DOHH2 (cell line): ENCODE data around the gene SIRT2.

ENCODE experiments used
- H3F3A ChIP-seq: fragments of 200-600 bp; sonication (generic), shearing (Covaris generic); 2 replicates; pipeline ENCODE4 v1.6.0; 2016; ENCODE audit warnings: antibody characterized with exemption, mild to moderate bottlenecking; ENCODE audit not compliant: control insufficient read depth, insufficient read depth
- H3K27ac ChIP-seq: fragments of 200-600 bp; sonication (generic); 2 replicates; pipeline ENCODE4 v1.5.1; 2014; ENCODE audit warnings: low read depth, mild to moderate bottlenecking, low read length, moderate library complexity
- H3K27me3 ChIP-seq: fragments of 200-600 bp; sonication (generic); 2 replicates; pipeline ENCODE4 v1.6.1; 2014; ENCODE audit warnings: mild to moderate bottlenecking, low read length, mixed read lengths; ENCODE audit not compliant: control insufficient read depth
- H3K36me3 ChIP-seq: fragments of 200-600 bp; sonication (generic); 2 replicates; pipeline ENCODE4 v1.6.1; 2014; ENCODE audit warnings: mild to moderate bottlenecking, low read length, moderate library complexity, mixed read lengths; ENCODE audit not compliant: control insufficient read depth
- H3K4me1 ChIP-seq: fragments of 200-600 bp; sonication (generic); 2 replicates; pipeline ENCODE4 v1.6.1; 2014; ENCODE audit warnings: mild to moderate bottlenecking, low read length, mixed read lengths; ENCODE audit not compliant: control insufficient read depth
- H3K4me2 ChIP-seq: fragments of 200-600 bp; sonication (generic); 2 replicates; pipeline ENCODE4 v1.6.0; 2014; ENCODE audit warnings: mild to moderate bottlenecking, low read length, moderate library complexity
- H3K4me3 ChIP-seq: fragments of 200-600 bp; sonication (generic); 2 replicates; pipeline ENCODE4 v1.5.1; 2014; ENCODE audit warnings: mild to moderate bottlenecking, low read length, mixed read lengths
- H3K79me2 ChIP-seq: fragments of 200-600 bp; sonication (generic); 2 replicates; pipeline ENCODE4 v1.6.1; 2014; ENCODE audit warnings: mild to moderate bottlenecking, low read length, mixed read lengths; ENCODE audit not compliant: control insufficient read depth
- H3K9me2 ChIP-seq: fragments of 200-600 bp; sonication (generic); replicated peaks from 2 replicates; pipeline ENCODE4 v1.6.1; 2014; ENCODE audit warnings: mild to moderate bottlenecking, low read length, mixed read lengths; ENCODE audit not compliant: control insufficient read depth
- H3K9me3 ChIP-seq: fragments of 200-600 bp; sonication (generic); 2 replicates; pipeline ENCODE4 v1.6.1; 2014; ENCODE audit warnings: antibody characterized with exemption, low read length, mixed read lengths; ENCODE audit not compliant: control insufficient read depth, insufficient read depth
- H4K20me1 ChIP-seq: fragments of 200-600 bp; sonication (generic); 2 replicates; pipeline ENCODE4 v1.6.0; 2014; ENCODE audit warnings: low read depth, mild to moderate bottlenecking, antibody characterized with exemption, low read length, moderate library complexity; ENCODE audit not compliant: control insufficient read depth, insufficient read depth
- EZH2phosphoT487 ChIP-seq: fragments of 200-600 bp; sonication (generic); IDR thresholded peaks from 2 replicates; pipeline ENCODE4 v1.6.1; 2017; ENCODE audit warnings: borderline replicate concordance, mild to moderate bottlenecking, antibody characterized with exemption, low read length, moderate library complexity, mixed read lengths
- TF ChIP-seq, protein P1 (sequence below): fragments of 200-600 bp; sonication (generic); IDR thresholded peaks from one replicate; pipeline ENCODE4 v1.5.1; 2014; ENCODE audit warnings: antibody characterized with exemption, mild to moderate bottlenecking, low read depth, low read length; ENCODE audit not compliant: poor library complexity, severe bottlenecking

Gene SIRT2

DNA sequence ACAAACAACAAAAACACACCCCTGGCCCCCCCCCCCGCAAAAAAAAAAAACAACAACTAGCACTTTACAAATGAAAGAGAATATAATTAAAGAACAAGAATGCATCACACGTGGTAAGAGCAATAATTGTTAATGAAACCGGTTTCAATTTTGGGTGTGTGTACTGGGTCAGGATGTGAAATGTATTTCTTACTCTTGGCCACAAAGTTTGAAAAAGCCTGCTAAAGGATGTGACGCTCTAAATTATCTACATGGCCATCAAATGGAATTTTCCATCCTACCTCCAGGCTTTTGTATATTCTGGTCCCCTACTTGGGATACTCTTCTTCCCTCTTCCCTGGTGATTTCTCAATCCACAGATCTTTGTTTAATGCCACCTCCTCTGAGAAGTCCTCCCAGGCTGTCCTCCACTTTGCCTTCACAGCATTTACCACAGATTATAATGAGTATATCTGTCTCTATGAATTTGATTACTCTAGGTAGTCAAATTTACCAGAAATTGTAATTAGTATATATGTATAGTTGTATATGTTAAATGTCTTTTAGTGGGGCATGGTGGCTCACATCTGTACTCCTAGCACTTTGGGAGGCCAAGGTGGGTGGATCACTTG is 29.1 kb upstream of the SIRT2 start:
- Histone ChIP-seq H3F3A (no peaks in the 10 kb centered on the region), H4K20me1 (no peaks in the 10 kb centered on the region), H3K27ac (no peak overlapping the region), H3K36me3 (peaks cover 40% of the 10 kb centered on the region), H3K4me1 (peaks cover 25% of the 10 kb centered on the region), H3K9me3 (no peaks in the 10 kb centered on the region), H3K4me3 (no peak overlapping the region), H3K4me2 (no peak overlapping the region), H3K27me3 (no peaks in the 10 kb centered on the region), H3K79me2 (peaks cover 59% of the 10 kb centered on the region), H3K9me2 (no peaks in the 10 kb centered on the region)
- TF ChIP-seq EZH2phosphoT487: no peak
- TF ChIP-seq, protein P1, sequence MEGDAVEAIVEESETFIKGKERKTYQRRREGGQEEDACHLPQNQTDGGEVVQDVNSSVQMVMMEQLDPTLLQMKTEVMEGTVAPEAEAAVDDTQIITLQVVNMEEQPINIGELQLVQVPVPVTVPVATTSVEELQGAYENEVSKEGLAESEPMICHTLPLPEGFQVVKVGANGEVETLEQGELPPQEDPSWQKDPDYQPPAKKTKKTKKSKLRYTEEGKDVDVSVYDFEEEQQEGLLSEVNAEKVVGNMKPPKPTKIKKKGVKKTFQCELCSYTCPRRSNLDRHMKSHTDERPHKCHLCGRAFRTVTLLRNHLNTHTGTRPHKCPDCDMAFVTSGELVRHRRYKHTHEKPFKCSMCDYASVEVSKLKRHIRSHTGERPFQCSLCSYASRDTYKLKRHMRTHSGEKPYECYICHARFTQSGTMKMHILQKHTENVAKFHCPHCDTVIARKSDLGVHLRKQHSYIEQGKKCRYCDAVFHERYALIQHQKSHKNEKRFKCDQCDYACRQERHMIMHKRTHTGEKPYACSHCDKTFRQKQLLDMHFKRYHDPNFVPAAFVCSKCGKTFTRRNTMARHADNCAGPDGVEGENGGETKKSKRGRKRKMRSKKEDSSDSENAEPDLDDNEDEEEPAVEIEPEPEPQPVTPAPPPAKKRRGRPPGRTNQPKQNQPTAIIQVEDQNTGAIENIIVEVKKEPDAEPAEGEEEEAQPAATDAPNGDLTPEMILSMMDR: no peak

DNA sequence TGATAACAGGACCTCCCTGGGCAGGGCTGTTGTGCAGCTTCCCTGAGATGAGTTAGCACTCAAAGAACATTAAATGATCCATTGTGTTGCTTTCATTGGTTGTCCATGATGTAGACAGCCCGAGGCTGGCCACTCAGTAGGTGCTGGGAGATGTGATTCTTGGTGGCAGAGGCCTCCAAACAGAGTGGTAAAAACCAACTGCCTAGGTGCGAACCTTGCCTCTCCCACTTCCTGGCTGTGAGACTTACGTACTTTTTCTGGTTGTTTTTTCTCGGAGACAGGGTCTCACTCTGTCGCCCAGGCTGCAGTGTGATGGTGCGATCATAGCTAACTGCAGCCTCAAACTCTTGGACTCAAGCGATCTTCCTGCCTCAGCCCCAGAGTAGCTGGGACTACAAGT is 25.0 kb upstream of the SIRT2 start:
- Histone ChIP-seq H3K79me2 (peaks cover 23% of the 10 kb centered on the region), H4K20me1 (no peaks in the 10 kb centered on the region), H3K4me3 (no peak overlapping the region), H3K4me1 (peaks cover 5% of the 10 kb centered on the region), H3K4me2 (no peak overlapping the region), H3F3A (no peaks in the 10 kb centered on the region), H3K27me3 (no peaks in the 10 kb centered on the region), H3K9me2 (no peaks in the 10 kb centered on the region), H3K36me3 (peaks cover 29% of the 10 kb centered on the region), H3K9me3 (no peaks in the 10 kb centered on the region), H3K27ac (no peak overlapping the region)
- no peak for TF ChIP-seq EZH2phosphoT487
- TF ChIP-seq, protein P1: no peak

DNA sequence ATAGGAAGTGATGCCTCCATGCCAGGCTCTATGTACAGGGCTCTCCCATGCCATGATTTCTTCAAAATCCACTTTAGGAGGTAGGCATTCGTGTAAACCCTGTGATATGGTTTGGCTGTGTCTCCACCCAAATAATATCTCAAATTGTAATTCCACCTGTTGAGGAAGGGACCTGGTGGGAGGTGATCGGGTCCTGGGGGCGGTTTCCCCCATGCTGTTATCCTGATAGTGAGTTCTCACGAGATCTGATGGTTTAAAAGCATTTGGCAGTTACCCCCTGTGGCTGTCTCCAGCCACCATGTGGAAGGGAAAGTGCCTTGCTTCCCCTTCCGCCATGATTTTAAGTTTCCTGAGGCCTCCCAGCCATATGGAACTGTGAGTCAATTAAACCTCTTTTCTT is 23.1 kb upstream of the SIRT2 start:
- TF ChIP-seq, protein P1: no peak
- TF ChIP-seq EZH2phosphoT487: no peak
- Histone ChIP-seq H3K27me3 (no peaks in the 10 kb centered on the region), H3K79me2 (peaks cover 4% of the 10 kb centered on the region; the same call in 1 of the 2 replicates), H3K4me1 (no peaks in the 10 kb centered on the region), H3K9me3 (no peaks in the 10 kb centered on the region), H3K9me2 (no peaks in the 10 kb centered on the region), H4K20me1 (no peaks in the 10 kb centered on the region), H3K27ac (no peak overlapping the region), H3K4me3 (no peak overlapping the region), H3K36me3 (peaks cover 27% of the 10 kb centered on the region), H3F3A (no peaks in the 10 kb centered on the region), H3K4me2 (no peak overlapping the region)
